ENCODE results near the gene IGFBP3.

Gene IGFBP3

GRCh38 chr7:45968312-45968711, 47.2 kb upstream of the IGFBP3 start:
- TF ChIP-seq, protein P1, sequence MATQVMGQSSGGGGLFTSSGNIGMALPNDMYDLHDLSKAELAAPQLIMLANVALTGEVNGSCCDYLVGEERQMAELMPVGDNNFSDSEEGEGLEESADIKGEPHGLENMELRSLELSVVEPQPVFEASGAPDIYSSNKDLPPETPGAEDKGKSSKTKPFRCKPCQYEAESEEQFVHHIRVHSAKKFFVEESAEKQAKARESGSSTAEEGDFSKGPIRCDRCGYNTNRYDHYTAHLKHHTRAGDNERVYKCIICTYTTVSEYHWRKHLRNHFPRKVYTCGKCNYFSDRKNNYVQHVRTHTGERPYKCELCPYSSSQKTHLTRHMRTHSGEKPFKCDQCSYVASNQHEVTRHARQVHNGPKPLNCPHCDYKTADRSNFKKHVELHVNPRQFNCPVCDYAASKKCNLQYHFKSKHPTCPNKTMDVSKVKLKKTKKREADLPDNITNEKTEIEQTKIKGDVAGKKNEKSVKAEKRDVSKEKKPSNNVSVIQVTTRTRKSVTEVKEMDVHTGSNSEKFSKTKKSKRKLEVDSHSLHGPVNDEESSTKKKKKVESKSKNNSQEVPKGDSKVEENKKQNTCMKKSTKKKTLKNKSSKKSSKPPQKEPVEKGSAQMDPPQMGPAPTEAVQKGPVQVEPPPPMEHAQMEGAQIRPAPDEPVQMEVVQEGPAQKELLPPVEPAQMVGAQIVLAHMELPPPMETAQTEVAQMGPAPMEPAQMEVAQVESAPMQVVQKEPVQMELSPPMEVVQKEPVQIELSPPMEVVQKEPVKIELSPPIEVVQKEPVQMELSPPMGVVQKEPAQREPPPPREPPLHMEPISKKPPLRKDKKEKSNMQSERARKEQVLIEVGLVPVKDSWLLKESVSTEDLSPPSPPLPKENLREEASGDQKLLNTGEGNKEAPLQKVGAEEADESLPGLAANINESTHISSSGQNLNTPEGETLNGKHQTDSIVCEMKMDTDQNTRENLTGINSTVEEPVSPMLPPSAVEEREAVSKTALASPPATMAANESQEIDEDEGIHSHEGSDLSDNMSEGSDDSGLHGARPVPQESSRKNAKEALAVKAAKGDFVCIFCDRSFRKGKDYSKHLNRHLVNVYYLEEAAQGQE (IDR thresholded peaks at IDR 0.05; ENCODE audit: insufficient read depth in 1 of 2, low read depth in 2 of 2, low read length in 2 of 2), result no peak
- no peak for TF ChIP-seq POLR2AphosphoS5 (IDR thresholded peaks at IDR 0.05; ENCODE audit: low read depth, low read length)
- TF ChIP-seq TAF1 (IDR thresholded peaks at IDR 0.05; ENCODE audit: borderline replicate concordance, insufficient read depth, low read length), result no peak
- no peak for TF ChIP-seq SIN3A (IDR thresholded peaks at IDR 0.05; ENCODE audit: borderline replicate concordance, insufficient read depth, low read length)
- no peak for TF ChIP-seq FOXP2 (optimal IDR thresholded peaks at IDR 0.05; ENCODE audit: borderline replicate concordance, extremely low read depth, extremely low read length, insufficient read depth)

DNA sequence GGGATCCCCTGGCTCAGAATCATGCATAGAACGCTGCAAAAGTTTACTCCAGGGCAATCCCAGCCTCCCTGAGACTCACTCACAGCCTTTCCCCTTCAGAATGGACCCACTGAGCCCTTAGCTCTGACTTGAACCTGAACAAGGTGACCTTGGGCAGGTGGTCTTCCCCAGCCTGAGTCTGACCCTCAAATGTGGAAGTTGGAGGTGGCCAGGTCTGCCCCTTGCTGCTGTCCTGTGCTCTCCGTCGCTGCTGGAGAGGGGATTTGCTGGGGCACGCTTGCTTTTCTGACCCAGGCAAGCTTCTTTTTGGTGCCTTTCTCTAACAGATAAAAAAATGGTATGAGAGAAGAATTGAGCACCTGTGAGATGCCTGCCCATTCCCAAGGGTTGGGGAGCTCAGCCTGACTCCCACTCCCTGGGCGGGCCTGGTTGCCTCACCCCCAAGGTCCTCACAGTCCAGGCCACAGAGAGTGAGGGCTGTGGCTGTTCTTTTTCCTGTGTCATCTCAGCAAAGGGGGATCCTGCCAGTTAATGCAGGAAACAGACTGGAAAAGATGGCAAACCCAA, 46.6 kb upstream of the IGFBP3 start:
- TF ChIP-seq TAF1 (IDR thresholded peaks at IDR 0.05; ENCODE audit: borderline replicate concordance, insufficient read depth, low read length) (no peak), SIN3A (IDR thresholded peaks at IDR 0.05; ENCODE audit: borderline replicate concordance, insufficient read depth, low read length) (no peak), FOXP2 (optimal IDR thresholded peaks at IDR 0.05; ENCODE audit: borderline replicate concordance, extremely low read depth, extremely low read length, insufficient read depth) (no peak), POLR2AphosphoS5 (IDR thresholded peaks at IDR 0.05; ENCODE audit: low read depth, low read length) (no peak)
- TF ChIP-seq, protein P1 (IDR thresholded peaks at IDR 0.05; ENCODE audit: insufficient read depth in 1 of 2, low read depth in 2 of 2, low read length in 2 of 2), result no peak

DNA sequence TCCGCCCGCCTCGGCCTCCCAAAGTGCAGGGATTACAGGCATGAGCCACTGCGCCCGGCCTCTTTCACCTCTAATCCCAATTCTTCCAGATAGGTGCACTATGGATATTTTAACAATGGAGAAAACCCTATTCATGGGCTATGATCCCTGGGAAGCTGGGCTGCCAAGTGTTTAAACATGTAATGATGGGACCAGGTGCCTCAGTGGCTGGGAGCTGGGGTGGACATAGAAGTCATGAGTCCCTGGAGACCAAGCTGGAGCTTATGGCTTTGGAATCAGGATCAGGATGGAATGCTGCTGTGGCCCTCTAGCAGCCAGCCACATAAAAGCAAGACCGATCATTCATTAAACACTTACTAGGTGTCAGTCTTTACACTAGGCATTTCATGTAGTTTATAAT, 41.8 kb upstream of the IGFBP3 start:
- no peak for TF ChIP-seq FOXP2 (optimal IDR thresholded peaks at IDR 0.05; ENCODE audit: borderline replicate concordance, extremely low read depth, extremely low read length, insufficient read depth)
- TF ChIP-seq TAF1 (IDR thresholded peaks at IDR 0.05; ENCODE audit: borderline replicate concordance, insufficient read depth, low read length), result no peak
- no peak for TF ChIP-seq SIN3A (IDR thresholded peaks at IDR 0.05; ENCODE audit: borderline replicate concordance, insufficient read depth, low read length)
- no peak for TF ChIP-seq POLR2AphosphoS5 (IDR thresholded peaks at IDR 0.05; ENCODE audit: low read depth, low read length)
- TF ChIP-seq, protein P1 (IDR thresholded peaks at IDR 0.05; ENCODE audit: insufficient read depth in 1 of 2, low read depth in 2 of 2, low read length in 2 of 2), result no peak

DNA sequence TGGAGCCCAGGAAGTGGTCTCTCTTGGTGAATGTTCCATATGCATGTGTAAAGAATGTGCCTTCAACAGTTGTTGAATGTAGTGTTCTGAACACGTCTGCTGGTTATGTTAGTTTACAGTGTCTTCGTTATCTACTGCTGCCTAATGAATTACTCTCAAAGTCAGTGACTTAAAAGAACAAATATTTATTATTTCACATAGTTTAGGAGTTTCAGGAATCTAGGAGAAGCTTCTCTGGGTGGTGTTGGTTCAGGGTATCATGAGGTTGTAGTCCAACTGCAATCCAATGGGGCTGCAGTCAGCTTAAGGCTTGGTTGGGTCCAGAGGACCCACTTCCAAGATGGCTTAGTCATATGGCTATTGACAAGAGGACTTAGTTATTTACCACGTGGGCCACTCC, 36.6 kb upstream of the IGFBP3 start:
- no peak for TF ChIP-seq SIN3A (IDR thresholded peaks at IDR 0.05; ENCODE audit: borderline replicate concordance, insufficient read depth, low read length)
- TF ChIP-seq, protein P1 (IDR thresholded peaks at IDR 0.05; ENCODE audit: insufficient read depth in 1 of 2, low read depth in 2 of 2, low read length in 2 of 2), result no peak
- TF ChIP-seq POLR2AphosphoS5 (IDR thresholded peaks at IDR 0.05; ENCODE audit: low read depth, low read length), result no peak
- TF ChIP-seq FOXP2 (optimal IDR thresholded peaks at IDR 0.05; ENCODE audit: borderline replicate concordance, extremely low read depth, extremely low read length, insufficient read depth), result no peak
- TF ChIP-seq TAF1 (IDR thresholded peaks at IDR 0.05; ENCODE audit: borderline replicate concordance, insufficient read depth, low read length), result no peak
